ENCODE measurements around the gene UVRAG.

DNA sequence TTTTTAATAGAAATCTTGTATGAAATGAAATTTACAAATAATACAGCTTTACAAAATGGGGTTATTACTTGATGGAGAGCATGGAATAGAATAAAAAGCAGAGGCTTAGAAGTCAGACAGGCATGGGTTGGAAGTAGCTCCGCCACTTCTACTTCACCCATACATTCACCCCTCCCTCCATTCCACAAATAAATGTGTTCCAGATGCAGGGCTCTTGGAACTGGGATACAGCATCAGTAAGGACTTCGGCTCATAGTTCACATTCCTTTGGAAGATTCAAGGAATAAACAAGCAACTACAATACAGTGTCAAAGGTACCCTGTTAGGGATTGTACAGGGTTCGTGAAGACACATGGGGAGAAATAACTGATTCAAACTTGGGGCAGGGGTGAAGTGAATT is 234.5 kb downstream of the UVRAG start:
- TF ChIP-seq, protein P1, sequence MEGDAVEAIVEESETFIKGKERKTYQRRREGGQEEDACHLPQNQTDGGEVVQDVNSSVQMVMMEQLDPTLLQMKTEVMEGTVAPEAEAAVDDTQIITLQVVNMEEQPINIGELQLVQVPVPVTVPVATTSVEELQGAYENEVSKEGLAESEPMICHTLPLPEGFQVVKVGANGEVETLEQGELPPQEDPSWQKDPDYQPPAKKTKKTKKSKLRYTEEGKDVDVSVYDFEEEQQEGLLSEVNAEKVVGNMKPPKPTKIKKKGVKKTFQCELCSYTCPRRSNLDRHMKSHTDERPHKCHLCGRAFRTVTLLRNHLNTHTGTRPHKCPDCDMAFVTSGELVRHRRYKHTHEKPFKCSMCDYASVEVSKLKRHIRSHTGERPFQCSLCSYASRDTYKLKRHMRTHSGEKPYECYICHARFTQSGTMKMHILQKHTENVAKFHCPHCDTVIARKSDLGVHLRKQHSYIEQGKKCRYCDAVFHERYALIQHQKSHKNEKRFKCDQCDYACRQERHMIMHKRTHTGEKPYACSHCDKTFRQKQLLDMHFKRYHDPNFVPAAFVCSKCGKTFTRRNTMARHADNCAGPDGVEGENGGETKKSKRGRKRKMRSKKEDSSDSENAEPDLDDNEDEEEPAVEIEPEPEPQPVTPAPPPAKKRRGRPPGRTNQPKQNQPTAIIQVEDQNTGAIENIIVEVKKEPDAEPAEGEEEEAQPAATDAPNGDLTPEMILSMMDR (IDR thresholded peaks at IDR 0.05; ENCODE audit: low read depth, low read length, missing input control), result no peak
- no peak for TF ChIP-seq TAF1 (conservative IDR thresholded peaks at IDR 0.05)
- TF ChIP-seq, protein P2, sequence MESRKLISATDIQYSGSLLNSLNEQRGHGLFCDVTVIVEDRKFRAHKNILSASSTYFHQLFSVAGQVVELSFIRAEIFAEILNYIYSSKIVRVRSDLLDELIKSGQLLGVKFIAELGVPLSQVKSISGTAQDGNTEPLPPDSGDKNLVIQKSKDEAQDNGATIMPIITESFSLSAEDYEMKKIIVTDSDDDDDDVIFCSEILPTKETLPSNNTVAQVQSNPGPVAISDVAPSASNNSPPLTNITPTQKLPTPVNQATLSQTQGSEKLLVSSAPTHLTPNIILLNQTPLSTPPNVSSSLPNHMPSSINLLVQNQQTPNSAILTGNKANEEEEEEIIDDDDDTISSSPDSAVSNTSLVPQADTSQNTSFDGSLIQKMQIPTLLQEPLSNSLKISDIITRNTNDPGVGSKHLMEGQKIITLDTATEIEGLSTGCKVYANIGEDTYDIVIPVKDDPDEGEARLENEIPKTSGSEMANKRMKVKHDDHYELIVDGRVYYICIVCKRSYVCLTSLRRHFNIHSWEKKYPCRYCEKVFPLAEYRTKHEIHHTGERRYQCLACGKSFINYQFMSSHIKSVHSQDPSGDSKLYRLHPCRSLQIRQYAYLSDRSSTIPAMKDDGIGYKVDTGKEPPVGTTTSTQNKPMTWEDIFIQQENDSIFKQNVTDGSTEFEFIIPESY (IDR thresholded peaks at IDR 0.05), result no peak
- TF ChIP-seq, protein P3, sequence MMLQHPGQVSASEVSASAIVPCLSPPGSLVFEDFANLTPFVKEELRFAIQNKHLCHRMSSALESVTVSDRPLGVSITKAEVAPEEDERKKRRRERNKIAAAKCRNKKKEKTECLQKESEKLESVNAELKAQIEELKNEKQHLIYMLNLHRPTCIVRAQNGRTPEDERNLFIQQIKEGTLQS (IDR thresholded peaks at IDR 0.05), result no peak
